ENCODE results near the gene PACSIN2. TPM values are rescaled to one million over a fixed set of nuclear protein-coding genes. Genes with fewer than 3 reads are reported as not detected.

PACSIN2 gene
- total RNA-seq, 2 experiments from 2014 or later, result 32.0 to 39.9 TPM

- ATAC-seq, result no peak
- no peak overlapping the region for H3K4me3 Mint-ChIP-seq
- no peak overlapping the region for H3K27ac Mint-ChIP-seq
- H3K9me3 Mint-ChIP-seq (ENCODE audit: low read depth), result no peaks in the 10 kb centered on the region
- no peak for DNase-seq
- H3K4me1 Mint-ChIP-seq, result peaks cover 8% of the 10 kb centered on the region
- CTCF ChIA-PET, result interaction anchor here (1.1 to 8.7 kb wide), 4 partner anchors 9 to 16 kb away, joined by 3 to 66 read pairs (median 6); no protein-coding TSS in a partner anchor
- peaks cover 6% of the 10 kb centered on the region for H3K36me3 Mint-ChIP-seq
- H3K27me3 Mint-ChIP-seq, result no peaks in the 10 kb centered on the region
Measured at GRCh38 chr22:42857845-42858481, 157.0 kb downstream of the PACSIN2 start.

DNA sequence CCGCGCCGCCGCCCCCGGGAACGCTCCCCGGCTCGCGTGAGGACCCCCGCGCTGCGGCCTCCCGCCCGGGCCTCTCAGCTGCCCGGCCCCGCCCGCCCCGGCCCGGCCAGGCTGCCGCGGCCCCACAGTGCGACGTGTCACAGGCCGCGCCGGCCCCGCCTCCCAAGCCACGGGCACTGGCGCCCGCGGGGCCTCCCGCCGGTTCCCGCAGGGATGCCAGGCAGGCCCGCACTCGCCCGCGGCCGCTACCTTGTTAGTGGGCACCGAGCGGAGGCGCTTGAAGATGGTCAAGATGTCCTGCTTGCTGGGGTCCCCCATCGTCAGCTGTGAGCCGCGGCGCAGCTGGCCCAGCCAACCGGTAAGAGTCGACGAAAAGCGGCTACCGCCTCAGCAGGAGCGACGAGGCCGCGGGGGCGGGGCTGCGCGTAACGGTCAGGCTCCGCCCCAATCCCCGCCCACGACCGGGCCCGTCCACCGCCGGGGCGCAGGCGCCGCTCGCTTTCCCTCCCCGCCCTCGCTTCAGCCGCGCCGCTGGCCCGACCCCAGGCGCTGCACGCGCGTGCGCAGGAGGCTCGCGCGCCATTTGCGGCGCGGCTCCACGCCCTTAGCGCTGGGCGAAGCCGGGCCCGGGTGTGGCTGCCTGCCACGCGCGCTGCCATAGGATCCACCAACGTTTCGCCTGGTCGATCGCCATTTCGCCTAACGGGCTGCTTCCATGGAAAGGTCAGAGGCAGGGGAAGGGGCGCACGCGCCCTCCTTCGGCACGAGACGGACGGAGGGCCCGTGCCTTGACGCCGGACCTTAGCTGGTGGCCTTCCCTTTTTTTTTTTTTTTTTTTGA is 157.9 kb downstream of the PACSIN2 start, which contains the start of gene ARFGAP3:
Gene ARFGAP3 (minus strand): TSS at position 409 of the 840 bp plus-strand sequence. CDS start 91 bp downstream, at position 318.
- H3K27me3 Mint-ChIP-seq, result no peaks in the 10 kb centered on the region
- H3K36me3 Mint-ChIP-seq, result peaks cover 6% of the 10 kb centered on the region
- peak; percentile 94 for ATAC-seq
- CTCF ChIA-PET, result interaction anchor here (0.5 to 8.7 kb wide), 9 partner anchors 10 to 293 kb away, joined by 3 to 66 read pairs (median 4); no protein-coding TSS in a partner anchor
- DNase-seq, result peak; percentile 94
- H3K9me3 Mint-ChIP-seq (ENCODE audit: low read depth), result no peaks in the 10 kb centered on the region
- peak within 1 kb of the TSS; percentile 84 for H3K4me3 Mint-ChIP-seq
- H3K4me1 Mint-ChIP-seq, result peaks cover 8% of the 10 kb centered on the region
- peak within 1 kb of the TSS; percentile 85 for H3K27ac Mint-ChIP-seq

GRCh38 chr22:42856179-42856864 is 158.6 kb downstream of the PACSIN2 start:
- H3K27ac Mint-ChIP-seq, result peak overlapping the region; percentile 85
- peaks cover 6% of the 10 kb centered on the region for H3K36me3 Mint-ChIP-seq
- H3K4me3 Mint-ChIP-seq, result peak overlapping the region; percentile 84
- CTCF ChIA-PET, result interaction anchor here (0.7 to 8.7 kb wide), 9 partner anchors 11 to 235 kb away, joined by 3 to 66 read pairs (median 4); no protein-coding TSS in a partner anchor
- ATAC-seq (peak; percentile 48), DNase-seq (peak; percentile 75)
- no peaks in the 10 kb centered on the region for H3K27me3 Mint-ChIP-seq
- H3K4me1 Mint-ChIP-seq, result peaks cover 9% of the 10 kb centered on the region
- H3K9me3 Mint-ChIP-seq (ENCODE audit: low read depth), result no peaks in the 10 kb centered on the region

- CTCF ChIA-PET, result interaction anchor here (1.1 to 8.7 kb wide), 3 partner anchors 12 to 234 kb away, joined by 3 to 66 read pairs (median 4); no protein-coding TSS in a partner anchor
- Mint-ChIP-seq H3K9me3 (ENCODE audit: low read depth) (no peaks in the 10 kb centered on the region), H3K4me1 (peaks cover 10% of the 10 kb centered on the region), H3K27me3 (no peaks in the 10 kb centered on the region), H3K4me3 (peak overlapping the region; percentile 84), H3K27ac (no peak overlapping the region), H3K36me3 (peaks cover 6% of the 10 kb centered on the region)
- ATAC-seq (no peak), DNase-seq (no peak)
Measured at GRCh38 chr22:42855721-42856120, 159.2 kb downstream of the PACSIN2 start.

DNA sequence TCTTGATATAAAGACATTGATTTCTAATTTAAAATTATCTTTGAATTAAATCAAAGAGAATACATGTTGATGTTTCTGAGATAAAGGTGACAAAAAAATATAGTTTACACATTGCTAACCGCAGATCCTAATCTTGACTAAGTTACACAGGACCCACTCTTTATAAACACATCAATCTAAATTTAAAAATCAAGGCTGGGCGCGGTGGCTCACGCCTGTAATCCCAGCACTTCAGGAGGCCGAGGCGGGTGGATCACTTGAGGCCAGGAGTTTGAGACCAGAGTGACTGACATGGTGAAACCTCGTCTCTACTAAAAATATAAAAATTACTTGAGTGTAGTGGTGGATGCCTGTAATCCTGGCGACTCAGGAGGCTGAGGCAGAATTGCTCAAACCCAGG is 159.7 kb downstream of the PACSIN2 start:
- ATAC-seq, result no peak
- Mint-ChIP-seq H3K9me3 (ENCODE audit: low read depth) (no peaks in the 10 kb centered on the region), H3K27ac (no peak overlapping the region), H3K36me3 (peaks cover 6% of the 10 kb centered on the region), H3K27me3 (no peaks in the 10 kb centered on the region), H3K4me3 (no peak overlapping the region), H3K4me1 (peaks cover 10% of the 10 kb centered on the region)
- no peak for DNase-seq
- CTCF ChIA-PET, result interaction anchor here (1.0 to 8.7 kb wide), 3 partner anchors 12 to 333 kb away, joined by 3 to 66 read pairs (median 4); no protein-coding TSS in a partner anchor

GRCh38 chr22:42848941-42849550 is 165.9 kb downstream of the PACSIN2 start:
- peaks cover 17% of the 10 kb centered on the region for H3K36me3 Mint-ChIP-seq
- no peaks in the 10 kb centered on the region for H3K27me3 Mint-ChIP-seq
- peaks cover 8% of the 10 kb centered on the region for H3K4me1 Mint-ChIP-seq
- DNase-seq, result no peak
- ATAC-seq, result no peak
- CTCF ChIA-PET, result interaction anchor here (1.4 kb wide), 1 partner anchor 19 kb away, joined by 4 read pairs; no protein-coding TSS in a partner anchor
- H3K9me3 Mint-ChIP-seq (ENCODE audit: low read depth), result no peaks in the 10 kb centered on the region
- no peak overlapping the region for H3K4me3 Mint-ChIP-seq
- H3K27ac Mint-ChIP-seq, result no peak overlapping the region

DNA sequence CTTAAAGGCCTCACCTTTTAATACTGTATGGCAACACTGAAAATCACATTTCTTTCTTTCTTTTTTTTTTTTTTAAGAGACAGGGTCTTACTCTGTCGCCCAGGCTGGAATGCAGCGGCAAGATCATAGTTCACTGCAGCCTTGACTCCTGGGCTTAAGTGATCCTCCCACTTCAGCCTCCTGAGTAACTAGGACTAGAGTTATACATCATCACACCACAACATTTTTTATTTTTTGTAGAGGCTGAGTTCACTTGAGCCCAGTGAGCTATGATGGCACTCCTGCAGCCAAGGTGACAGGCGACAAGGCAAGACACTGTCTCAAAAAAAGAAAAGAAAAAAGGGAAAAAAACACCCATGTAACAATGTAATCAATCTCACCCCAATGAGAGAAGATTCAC is 167.8 kb downstream of the PACSIN2 start:
- ATAC-seq (no peak), DNase-seq (no peak)
- no peak overlapping the region for H3K27ac Mint-ChIP-seq
- peaks cover 13% of the 10 kb centered on the region for H3K36me3 Mint-ChIP-seq
- peaks cover 15% of the 10 kb centered on the region for H3K4me1 Mint-ChIP-seq
- H3K4me3 Mint-ChIP-seq, result no peak overlapping the region
- no peaks in the 10 kb centered on the region for H3K27me3 Mint-ChIP-seq
- CTCF ChIA-PET, result interaction anchor here (0.7 to 1.2 kb wide), 3 partner anchors 12 to 30 kb away, joined by 3 to 5 read pairs (median 4); no protein-coding TSS in a partner anchor
- no peaks in the 10 kb centered on the region for H3K9me3 Mint-ChIP-seq (ENCODE audit: low read depth)

DNA sequence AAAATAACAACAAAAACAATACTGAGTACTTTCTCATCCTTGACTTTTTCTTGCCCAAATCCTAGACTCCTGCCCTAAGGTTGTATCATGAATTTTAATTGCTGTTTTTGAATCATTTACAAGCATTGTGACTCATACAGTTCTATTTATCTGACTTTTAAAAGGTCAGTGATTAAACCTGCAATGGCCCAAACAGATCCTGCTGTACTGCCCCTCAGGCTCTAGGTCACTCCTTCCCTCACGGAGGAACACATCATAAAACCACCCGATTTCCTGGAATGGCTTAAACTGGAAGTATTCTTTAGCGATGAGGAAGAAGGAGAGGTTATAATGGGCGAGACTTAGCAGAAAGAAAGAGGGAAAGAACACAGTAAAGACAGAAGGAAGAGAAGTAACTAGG is 170.2 kb downstream of the PACSIN2 start:
- Mint-ChIP-seq H3K27ac (no peak overlapping the region), H3K36me3 (peaks cover 24% of the 10 kb centered on the region), H3K9me3 (ENCODE audit: low read depth) (no peaks in the 10 kb centered on the region), H3K4me1 (peaks cover 19% of the 10 kb centered on the region), H3K4me3 (no peak overlapping the region), H3K27me3 (no peaks in the 10 kb centered on the region)
- CTCF ChIA-PET, result interaction anchor here (0.6 to 1.9 kb wide), 5 partner anchors 12 to 60 kb away, joined by 3 to 9 read pairs (median 3); no protein-coding TSS in a partner anchor
- no peak for ATAC-seq
- DNase-seq, result no peak

DNA sequence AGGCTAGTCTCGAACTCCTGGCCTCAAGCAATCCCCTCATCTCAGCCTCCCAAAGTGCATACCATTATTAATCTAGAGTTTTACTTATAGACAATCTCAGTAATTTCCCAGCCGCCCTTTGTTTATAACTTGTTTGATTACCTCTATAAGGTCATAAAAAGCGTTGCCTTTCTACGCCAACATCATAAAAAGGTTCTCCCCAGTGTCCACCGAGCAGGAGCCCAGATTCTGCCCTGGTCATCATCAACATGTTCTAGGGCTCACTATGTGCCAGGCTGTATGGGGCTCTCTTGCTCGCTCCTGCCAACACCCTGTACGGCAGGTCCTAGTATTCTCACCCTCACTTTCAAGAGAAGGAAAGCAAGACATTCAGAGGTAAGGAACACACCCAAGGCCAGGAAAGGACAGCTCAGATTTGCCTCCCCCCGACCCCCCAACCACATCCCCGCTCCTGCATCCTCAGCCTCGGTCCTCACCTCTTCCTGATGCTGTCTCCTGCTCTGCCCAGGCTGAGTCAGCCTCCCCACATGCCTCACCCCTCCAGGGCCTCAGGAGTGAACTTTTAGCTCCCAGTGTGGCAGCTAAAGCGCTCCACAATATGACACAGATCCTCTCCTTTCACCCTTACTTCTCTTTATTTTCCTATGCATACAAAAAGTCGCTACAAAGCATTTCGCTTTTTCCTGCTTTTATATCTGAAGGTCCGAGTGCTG is 172.1 kb downstream of the PACSIN2 start:
- Mint-ChIP-seq H3K27ac (no peak overlapping the region), H3K4me3 (no peak overlapping the region), H3K36me3 (peaks cover 26% of the 10 kb centered on the region), H3K27me3 (no peaks in the 10 kb centered on the region), H3K4me1 (peaks cover 19% of the 10 kb centered on the region), H3K9me3 (ENCODE audit: low read depth) (no peaks in the 10 kb centered on the region)
- no peak for ATAC-seq
- CTCF ChIA-PET, result interaction anchor here (1.0 to 1.9 kb wide), 2 partner anchors 10 to 25 kb away, joined by 3 to 9 read pairs; no protein-coding TSS in a partner anchor
- DNase-seq, result no peak

GRCh38 chr22:42841444-42841843 is 173.5 kb downstream of the PACSIN2 start:
- Mint-ChIP-seq H3K27me3 (no peaks in the 10 kb centered on the region), H3K4me3 (no peak overlapping the region), H3K27ac (no peak overlapping the region), H3K9me3 (ENCODE audit: low read depth) (no peaks in the 10 kb centered on the region), H3K4me1 (peaks cover 19% of the 10 kb centered on the region), H3K36me3 (peaks cover 28% of the 10 kb centered on the region)
- CTCF ChIA-PET, result interaction anchor here (0.6 to 1.4 kb wide), 4 partner anchors 9 to 192 kb away, joined by 3 to 8 read pairs (median 4); partner anchors contain the start of gene ARFGAP3
- DNase-seq (no peak), ATAC-seq (no peak)

- CTCF ChIA-PET, result interaction anchor here (0.6 kb wide), 1 partner anchor 784 kb away, joined by 3 read pairs; no protein-coding TSS in a partner anchor
- H3K36me3 Mint-ChIP-seq, result peaks cover 26% of the 10 kb centered on the region
- peaks cover 18% of the 10 kb centered on the region for H3K4me1 Mint-ChIP-seq
- no peaks in the 10 kb centered on the region for H3K9me3 Mint-ChIP-seq (ENCODE audit: low read depth)
- H3K27me3 Mint-ChIP-seq, result no peaks in the 10 kb centered on the region
- H3K4me3 Mint-ChIP-seq, result no peak overlapping the region
- H3K27ac Mint-ChIP-seq, result no peak overlapping the region
- ATAC-seq (no peak), DNase-seq (no peak)
Measured at GRCh38 chr22:42837556-42837955, 177.4 kb downstream of the PACSIN2 start.

DNA sequence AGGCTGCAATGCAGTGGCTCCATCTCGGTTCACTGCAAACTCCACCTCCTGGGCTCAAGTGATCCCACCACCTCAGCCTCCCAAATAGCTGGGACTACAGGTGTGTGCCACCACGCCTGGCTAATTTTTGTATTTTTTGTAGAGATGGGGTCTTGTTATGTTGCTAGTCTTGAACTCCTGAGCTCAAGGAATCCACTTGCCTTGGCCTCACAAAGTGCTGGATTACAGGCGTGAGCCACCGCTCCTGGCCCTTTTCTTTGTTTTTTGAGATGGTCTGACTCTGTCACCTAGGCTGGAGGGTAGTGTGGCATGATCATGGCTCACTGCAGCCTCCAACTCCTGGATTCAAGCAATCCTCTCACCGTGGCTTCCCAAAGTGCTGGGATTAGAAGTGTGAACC is 178.9 kb downstream of the PACSIN2 start:
- no peak for ATAC-seq
- H3K36me3 Mint-ChIP-seq, result peaks cover 29% of the 10 kb centered on the region
- CTCF ChIA-PET, result interaction anchor here (0.7 to 1.6 kb wide), 4 partner anchors 11 to 186 kb away, joined by 4 to 7 read pairs (median 6); partner anchors contain the start of gene ARFGAP3
- H3K9me3 Mint-ChIP-seq (ENCODE audit: low read depth), result no peaks in the 10 kb centered on the region
- no peaks in the 10 kb centered on the region for H3K27me3 Mint-ChIP-seq
- no peak for DNase-seq
- peaks cover 13% of the 10 kb centered on the region for H3K4me1 Mint-ChIP-seq
- H3K27ac Mint-ChIP-seq, result no peak overlapping the region
- no peak overlapping the region for H3K4me3 Mint-ChIP-seq

Data from activated CD8-positive, alpha-beta memory T cell treated with anti-CD3 and anti-CD28 coated beads, Interleukin-2, amount 10 ng/mL, durations not matched to agents 7 days and 5 days (primary cell).